ENCODE data around the gene ADAM17.

Gene ADAM17

GRCh38 chr2:9462886-9463697 lies 92.5 kb downstream of the ADAM17 start:
- DNase-seq (ENCODE audit: low read depth): no peak
- no peak for TF ChIP-seq CTCF (IDR thresholded peaks at IDR 0.05; ENCODE audit: low read depth, low read length, missing control alignments)
- H3K4me3 ChIP-seq (ENCODE audit: low read depth, low read length): no peak overlapping the region

GRCh38 chr2:9462313-9462712 lies 93.3 kb downstream of the ADAM17 start:
- TF ChIP-seq CTCF (IDR thresholded peaks at IDR 0.05; ENCODE audit: low read depth, low read length, missing control alignments): no peak
- no peak for DNase-seq (ENCODE audit: low read depth)
- H3K4me3 ChIP-seq (ENCODE audit: low read depth, low read length): no peak overlapping the region

GRCh38 chr2:9461079-9461478 lies 94.6 kb downstream of the ADAM17 start:
- DNase-seq (ENCODE audit: low read depth): no peak
- no peak for TF ChIP-seq CTCF (IDR thresholded peaks at IDR 0.05; ENCODE audit: low read depth, low read length, missing control alignments)
- H3K4me3 ChIP-seq (ENCODE audit: low read depth, low read length): no peak overlapping the region

- no peak overlapping the region for H3K4me3 ChIP-seq (ENCODE audit: low read depth, low read length)
- no peak for TF ChIP-seq CTCF (IDR thresholded peaks at IDR 0.05; ENCODE audit: low read depth, low read length, missing control alignments)
- DNase-seq (ENCODE audit: low read depth): no peak
Measured at GRCh38 chr2:9460441-9461017, 95.1 kb downstream of the ADAM17 start.

GRCh38 chr2:9451231-9451630 lies 104.4 kb downstream of the ADAM17 start:
- no peak for DNase-seq (ENCODE audit: low read depth)
- H3K4me3 ChIP-seq (ENCODE audit: low read depth, low read length): no peak overlapping the region
- no peak for TF ChIP-seq CTCF (IDR thresholded peaks at IDR 0.05; ENCODE audit: low read depth, low read length, missing control alignments)

GRCh38 chr2:9445089-9445488 lies 110.5 kb downstream of the ADAM17 start:
- no peak for DNase-seq (ENCODE audit: low read depth)
- no peak for TF ChIP-seq CTCF (IDR thresholded peaks at IDR 0.05; ENCODE audit: low read depth, low read length, missing control alignments)
- no peak overlapping the region for H3K4me3 ChIP-seq (ENCODE audit: low read depth, low read length)

- TF ChIP-seq CTCF (IDR thresholded peaks at IDR 0.05; ENCODE audit: low read depth, low read length, missing control alignments): no peak
- no peak overlapping the region for H3K4me3 ChIP-seq (ENCODE audit: low read depth, low read length)
- DNase-seq (ENCODE audit: low read depth): no peak
Measured at GRCh38 chr2:9443526-9443925, 112.1 kb downstream of the ADAM17 start.
